Aorta (tissue), 5 donors: ENCODE measurements around the gene CD1C. TPM values are rescaled to one million over a fixed set of nuclear protein-coding genes. Genes with fewer than 3 reads are reported as not detected.
"Not testable (repeated sequence)": the region's sequence is repeated elsewhere in the genome, so short reads cannot be mapped to it uniquely, and the experiment has no call there.

Source experiments
- ATAC-seq: fragments of 200-7000 bp; cut with Tn5 transposase; one replicate; pipeline ENCODE4 v1.9.1; 2022; ENCODE audit warnings: moderate library complexity; ENCODE audit not compliant: low FRiP score
- DNase-seq, 2 donors: peaks; one replicate each; pipeline ENCODE4 v3.0.0-alpha.2; 2020
- H3K27ac ChIP-seq, 2 donors: one replicate each; pipeline ENCODE4 v1.5.1; 2013; ENCODE audit warnings: low read length in 2 of 2, mild to moderate bottlenecking in 2 of 2, moderate library complexity in 2 of 2, control low read depth in 1 of 2, inconsistent platforms in 1 of 2, low read depth in 1 of 2
- H3K27me3 ChIP-seq, 2 donors: one replicate each; pipeline ENCODE4 v1.6.1; 2013; ENCODE audit warnings: control low read depth in 1 of 2, low read length in 1 of 2, mild to moderate bottlenecking in 1 of 2, moderate library complexity in 1 of 2; ENCODE audit not compliant: insufficient read depth in 2 of 2, control insufficient read depth in 1 of 2
- H3K36me3 ChIP-seq, 2 donors: one replicate each; pipeline ENCODE4 v1.6.1; 2013; ENCODE audit warnings: control low read depth in 1 of 2, low read length in 1 of 2, mild to moderate bottlenecking in 1 of 2; ENCODE audit not compliant: insufficient read depth in 2 of 2, control insufficient read depth in 1 of 2
- H3K4me1 ChIP-seq, 2 donors: one replicate each; pipeline ENCODE4 v1.6.1; 2013; ENCODE audit warnings: low read length in 2 of 2, control low read depth in 1 of 2, mild to moderate bottlenecking in 1 of 2, moderate library complexity in 1 of 2; ENCODE audit not compliant: insufficient read depth in 2 of 2, control insufficient read depth in 1 of 2
- H3K4me3 ChIP-seq, 2 donors: one replicate each; pipeline ENCODE4 v1.5.1; 2013; ENCODE audit warnings: low read length in 2 of 2, control low read depth in 1 of 2, mild to moderate bottlenecking in 1 of 2
- H3K9me3 ChIP-seq: one replicate; pipeline ENCODE4 v1.6.1; 2013; ENCODE audit warnings: mild to moderate bottlenecking, low read length; ENCODE audit not compliant: control insufficient read depth
- WGBS, 2 donors: extraction: QIAGEN DNeasy Blood & Tissue Kit; methylation state at CpG; one replicate each; pipeline ENCODE4 v1.1.7; 2013; 5-methylcytosine and 5-hydroxymethylcytosine counted together
- intact Hi-C, 2 donors: fragments of 100-400 bp; cut with DNase I; formaldehyde crosslinking; loops; one replicate each; pipeline versions ENCODE4 v1.14.2 to v1.15.0; 2022
- long read RNA-seq, 2 donors: library from polyadenylated mRNA; unstranded; transcript quantifications; one replicate each; pipeline ENCODE4 v2.0.0, GENCODE V29; 2020 to 2021
- polyA plus RNA-seq, 2 donors: library from polyadenylated mRNA; stranded (reverse); fragments of 200-250 nt; gene quantifications; one replicate each; pipeline ENCODE4 v1.2.3, GENCODE V29; 2013
- total RNA-seq, 2 donors: library from RNA; stranded (reverse); fragmentation: NEBNext Ultra II Directional; extraction: Animal tissue kit (Norgen Biotek cat#: 25700); gene quantifications; one replicate each; pipeline ENCODE4 v1.2.1, GENCODE V29; 2021
- donor health status: healthy with polysubstance abuse.
- donor health status: Bipolar disorder and iron deficiency.
- donor health status: DM: no; HTN: no; CAD: no.
- donor health status: DM: no; HTN: no; CAD: no.
- donor health status: DM: yes; HTN: yes; CAD: no.

The CD1C gene
- total RNA-seq (1 to 10 TPM in 1 of 2 donors, not detected in 1; 1.3 TPM), polyA plus RNA-seq (under 1 TPM in 1 of 2 donors, not detected in 1; 0.25 TPM)
- long read RNA-seq, donor 1 = 0 reads
- long read RNA-seq, donor 2 = 0 reads

GRCh38 chr1:158289811-158290210 lies at the start of gene CD1C:
CD1C (plus strand) TSS chr1:158289923; CDS start chr1:158290065, 142 bp downstream.
- ATAC-seq = no peak
- WGBS, 2 donors = 86 to 90% methylated on average over 4 of the region's 4 CpGs
- H3K4me3 ChIP-seq = no peak within 1 kb of the TSS
- H3K27ac ChIP-seq = no peak within 1 kb of the TSS
- H3K36me3 ChIP-seq = no peaks in the 10 kb centered on the region
- intact Hi-C loops = no loop called here
- H3K9me3 ChIP-seq = peaks cover 2% of the 10 kb centered on the region
- DNase-seq = no peak
- no peaks in the 10 kb centered on the region for H3K4me1 ChIP-seq
- no peaks in the 10 kb centered on the region for H3K27me3 ChIP-seq

DNA sequence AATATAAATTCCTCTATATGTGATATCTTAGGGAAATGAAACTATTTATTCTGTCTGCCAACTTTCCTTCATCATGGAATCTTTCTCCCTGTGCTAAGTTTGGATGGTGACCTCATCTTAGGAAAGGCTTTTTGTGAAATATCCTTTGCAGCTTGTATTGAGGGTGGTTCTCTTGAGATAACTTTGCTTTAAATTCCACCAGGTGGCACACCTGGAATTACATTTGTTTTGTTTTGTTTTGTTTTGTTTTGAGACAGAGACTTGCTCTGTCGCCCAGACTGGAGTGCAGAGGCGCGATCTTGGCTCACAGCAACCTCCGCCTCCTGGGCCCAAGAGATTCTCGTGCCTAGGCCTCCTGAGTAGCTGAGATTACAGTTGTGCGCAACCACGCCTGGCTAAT lies 43.1 kb upstream of the CD1C start:
- no peak for ATAC-seq
- Histone ChIP-seq H3K4me3 (no peak overlapping the region), H3K27me3 (no peaks in the 10 kb centered on the region), H3K4me1 (no peaks in the 10 kb centered on the region), H3K9me3 (no peaks in the 10 kb centered on the region), H3K36me3 (no peaks in the 10 kb centered on the region), H3K27ac (no peak overlapping the region)
- 35 to 37% methylated on average over 7 of the region's 7 CpGs for WGBS, 2 donors
- no peak for DNase-seq
- intact Hi-C loops = no loop called here

DNA sequence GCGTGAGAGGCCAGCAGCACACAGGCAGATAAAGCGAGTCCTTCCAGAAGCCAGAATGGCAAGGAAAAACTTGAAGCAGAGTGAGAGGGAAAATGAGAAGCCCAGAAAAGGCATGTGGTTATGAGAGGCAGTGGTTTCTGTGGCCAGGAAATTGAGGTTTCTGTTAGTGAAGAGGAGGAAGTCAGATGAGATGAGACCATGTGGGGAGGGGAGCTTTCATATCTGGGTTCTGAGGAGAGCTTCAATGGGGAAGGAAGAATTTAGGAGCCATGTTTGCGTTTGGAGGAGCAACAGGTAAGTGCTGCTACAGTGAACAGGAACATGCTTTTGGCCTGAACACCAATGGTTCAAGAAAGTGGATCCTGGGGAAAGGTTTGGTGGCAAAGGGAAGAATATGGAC lies 41.6 kb upstream of the CD1C start:
- ATAC-seq = no peak
- DNase-seq = no peak
- no peak overlapping the region for H3K4me3 ChIP-seq
- no peak overlapping the region for H3K27ac ChIP-seq
- no peaks in the 10 kb centered on the region for H3K36me3 ChIP-seq
- H3K9me3 ChIP-seq = no peaks in the 10 kb centered on the region
- WGBS, 2 donors = 93 to 97% methylated on average over 3 of the region's 3 CpGs
- intact Hi-C loops = no loop called here
- H3K4me1 ChIP-seq = no peaks in the 10 kb centered on the region
- H3K27me3 ChIP-seq = no peaks in the 10 kb centered on the region

DNA sequence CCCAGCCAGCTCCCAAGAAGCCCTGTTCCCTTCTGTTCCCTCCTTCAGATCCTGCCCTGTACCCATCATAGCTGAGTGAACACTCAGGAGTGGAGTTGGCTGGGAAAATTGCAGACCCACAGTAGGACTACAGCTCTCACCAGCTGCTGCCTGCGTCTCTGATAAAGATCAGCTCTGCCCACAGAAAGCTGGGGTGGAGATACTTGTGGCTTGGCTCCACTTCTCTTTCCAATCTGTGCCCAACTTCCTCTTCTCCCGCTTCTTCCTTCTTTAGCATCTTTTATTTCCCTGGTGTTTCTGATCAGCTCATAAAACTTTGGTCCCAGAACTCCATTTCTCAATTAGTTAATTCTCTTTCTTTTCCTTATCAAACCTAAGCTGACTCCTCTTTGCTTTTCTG lies 41.0 kb upstream of the CD1C start:
- no peaks in the 10 kb centered on the region for H3K4me1 ChIP-seq
- intact Hi-C loops = no loop called here
- no peaks in the 10 kb centered on the region for H3K36me3 ChIP-seq
- H3K27me3 ChIP-seq = no peaks in the 10 kb centered on the region
- ATAC-seq = no peak
- 90 to 93% methylated on average over 2 of the region's 2 CpGs for WGBS, 2 donors
- no peak for DNase-seq
- no peak overlapping the region for H3K27ac ChIP-seq
- no peaks in the 10 kb centered on the region for H3K9me3 ChIP-seq
- H3K4me3 ChIP-seq = no peak overlapping the region

- intact Hi-C loops = no loop called here
- Histone ChIP-seq H3K9me3 (no peaks in the 10 kb centered on the region), H3K27me3 (no peaks in the 10 kb centered on the region), H3K36me3 (no peaks in the 10 kb centered on the region), H3K4me1 (no peaks in the 10 kb centered on the region), H3K27ac (no peak overlapping the region), H3K4me3 (no peak overlapping the region)
- DNase-seq = no peak
- WGBS, 2 donors = 91 to 95% methylated on average over 2 to 4 of the region's 4 CpGs
- no peak for ATAC-seq
Measured at GRCh38 chr1:158249646-158250045, 40.1 kb upstream of the CD1C start.

- H3K27ac ChIP-seq = no peak overlapping the region
- WGBS, 2 donors = 33 to 43% methylated on average over 2 of the region's 2 CpGs
- no peak for ATAC-seq
Measured at GRCh38 chr1:158251163-158251562, 38.6 kb upstream of the CD1C start.

DNA sequence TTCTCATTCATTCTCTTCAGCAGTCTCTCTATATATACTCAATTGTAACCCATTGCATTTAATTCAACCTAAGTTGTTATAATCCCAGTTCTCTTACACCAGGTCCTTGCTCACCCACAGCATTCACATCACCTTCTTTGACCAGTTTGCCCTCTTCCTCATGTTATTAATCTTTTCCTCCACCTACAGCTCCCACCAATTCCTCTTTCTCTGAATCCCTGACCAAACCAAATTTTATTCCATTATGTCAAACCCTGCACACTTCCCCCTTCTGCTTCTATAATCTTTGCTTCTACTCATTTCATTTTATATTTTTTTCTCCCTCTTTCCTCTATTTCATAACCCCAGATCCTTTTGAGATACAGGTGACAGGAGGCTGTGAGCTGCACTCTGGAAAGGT lies 34.1 kb upstream of the CD1C start:
- DNase-seq (no peak), ATAC-seq (no peak)
- intact Hi-C loops = no loop called here
- H3K27me3 ChIP-seq = no peaks in the 10 kb centered on the region
- no peaks in the 10 kb centered on the region for H3K4me1 ChIP-seq
- H3K9me3 ChIP-seq = no peaks in the 10 kb centered on the region
- no peak overlapping the region for H3K27ac ChIP-seq
- H3K4me3 ChIP-seq = no peak overlapping the region
- no peaks in the 10 kb centered on the region for H3K36me3 ChIP-seq

More at GRCh38 chr1:158251163-158251562, 38.6 kb upstream of the CD1C start:
- no peak overlapping the region for H3K4me3 ChIP-seq
- no peaks in the 10 kb centered on the region for H3K9me3 ChIP-seq
- no peaks in the 10 kb centered on the region for H3K36me3 ChIP-seq
- no peak for DNase-seq
- no peaks in the 10 kb centered on the region for H3K4me1 ChIP-seq
- intact Hi-C loops = no loop called here
- H3K27me3 ChIP-seq = no peaks in the 10 kb centered on the region

DNA sequence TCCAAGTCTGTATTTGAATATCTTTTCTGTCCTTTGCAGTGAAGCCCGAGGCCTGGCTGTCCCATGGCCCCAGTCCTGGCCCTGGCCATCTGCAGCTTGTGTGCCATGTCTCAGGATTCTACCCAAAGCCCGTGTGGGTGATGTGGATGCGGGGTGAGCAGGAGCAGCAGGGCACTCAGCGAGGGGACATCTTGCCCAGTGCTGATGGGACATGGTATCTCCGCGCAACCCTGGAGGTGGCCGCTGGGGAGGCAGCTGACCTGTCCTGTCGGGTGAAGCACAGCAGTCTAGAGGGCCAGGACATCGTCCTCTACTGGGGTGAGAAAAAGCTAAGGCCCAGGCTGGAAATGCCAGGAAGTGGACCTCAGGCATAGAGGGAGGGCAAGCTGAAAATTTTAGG lies 33.0 kb upstream of the CD1C start:
- H3K27ac ChIP-seq, H3K36me3 ChIP-seq, H3K27me3 ChIP-seq, ATAC-seq, H3K4me3 ChIP-seq, intact Hi-C loops, H3K9me3 ChIP-seq, DNase-seq, H3K4me1 ChIP-seq: not testable (repeated sequence)
- WGBS, 2 donors = 85 to 89% methylated on average over 9 of the region's 9 CpGs

DNA sequence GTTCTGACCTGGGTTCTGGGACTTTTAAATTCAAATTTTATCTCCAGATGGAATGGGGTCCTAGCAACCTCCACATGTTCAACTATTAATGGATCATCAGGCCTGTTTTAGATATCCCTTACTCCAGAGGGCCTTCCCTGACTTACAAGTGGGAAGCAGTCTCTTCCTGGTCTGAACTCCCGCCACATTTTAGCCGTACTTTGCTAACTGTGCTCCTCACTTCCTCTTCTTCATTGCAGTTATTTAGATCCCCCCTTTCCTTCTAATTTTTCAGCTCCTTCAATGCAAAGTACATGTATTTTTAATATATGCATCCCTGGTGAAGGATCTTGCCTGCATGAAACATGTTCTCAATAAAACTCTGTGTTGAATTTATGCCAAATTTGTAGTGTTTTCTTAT lies 31.8 kb upstream of the CD1C start:
- Histone ChIP-seq H3K4me3 (no peak overlapping the region), H3K27me3 (no peaks in the 10 kb centered on the region), H3K4me1 (no peaks in the 10 kb centered on the region), H3K36me3 (no peaks in the 10 kb centered on the region), H3K27ac (no peak overlapping the region), H3K9me3 (no peaks in the 10 kb centered on the region)
- DNase-seq (no peak), ATAC-seq (no peak)
- intact Hi-C loops = no loop called here
- 76 to 80% methylated on average over 2 of the region's 2 CpGs for WGBS, 2 donors
